Endothelial cell (in vitro differentiated cells): ENCODE measurements around the gene PLXNA2. TPM values are rescaled to one million over a fixed set of nuclear protein-coding genes. Genes with fewer than 3 reads are reported as not detected.

Source experiments
- DNase-seq: peaks from one replicate; pipeline ENCODE4 v3.0.0; 2021; ENCODE audit warnings: low spot score
- H3K27ac Mint-ChIP-seq: one replicate; pipeline ENCODE4 v1.8.0; 2021; ENCODE audit warnings: mixed read lengths, inconsistent platforms; ENCODE audit not compliant: unreplicated experiment
- H3K27me3 Mint-ChIP-seq: one replicate; pipeline ENCODE4 v1.8.0; 2021; ENCODE audit warnings: mild to moderate bottlenecking, moderate library complexity, mixed read lengths, inconsistent platforms; ENCODE audit not compliant: unreplicated experiment
- H3K36me3 Mint-ChIP-seq: one replicate; pipeline ENCODE4 v1.8.0; 2021; ENCODE audit warnings: mild to moderate bottlenecking, low read depth, mixed read lengths, inconsistent platforms; ENCODE audit not compliant: unreplicated experiment
- H3K4me1 Mint-ChIP-seq: one replicate; pipeline ENCODE4 v1.8.0; 2021; ENCODE audit warnings: mild to moderate bottlenecking, mixed read lengths, inconsistent platforms; ENCODE audit not compliant: unreplicated experiment
- H3K4me3 Mint-ChIP-seq: one replicate; pipeline ENCODE4 v1.8.0; 2021; ENCODE audit warnings: mild to moderate bottlenecking, mixed read lengths, inconsistent platforms; ENCODE audit not compliant: unreplicated experiment
- H3K9me3 Mint-ChIP-seq: one replicate; pipeline ENCODE4 v1.8.0; 2021; ENCODE audit warnings: mixed read lengths, inconsistent platforms; ENCODE audit not compliant: unreplicated experiment
- CTCF ChIP-seq: fragments of 200-600 bp; sonication (generic); IDR thresholded peaks from one replicate; pipeline ENCODE4 v1.5.0; 2021; ENCODE audit warnings: antibody characterized with exemption; ENCODE audit not compliant: unreplicated experiment
- total RNA-seq: library from RNA; stranded (reverse); fragmentation: NEBNext Ultra II Directional; extraction: Animal tissue kit (Norgen Biotek cat#: 25700); gene quantifications from one replicate; pipeline ENCODE4 v1.2.1, GENCODE V29; 2021; ENCODE audit not compliant: unreplicated experiment

PLXNA2 gene
- total RNA-seq, 1 donor from 2014 or later: 25.6 TPM

GRCh38 chr1:208237241-208237640 lies 6.9 kb downstream of the PLXNA2 start:
- DNase-seq: no peak
- no peaks in the 10 kb centered on the region for H3K9me3 Mint-ChIP-seq
- H3K36me3 Mint-ChIP-seq: no peaks in the 10 kb centered on the region
- no peak for TF ChIP-seq CTCF
- no peak overlapping the region for H3K4me3 Mint-ChIP-seq
- H3K27ac Mint-ChIP-seq: no peak overlapping the region
- H3K4me1 Mint-ChIP-seq: peaks cover 68% of the 10 kb centered on the region
- peaks cover 12% of the 10 kb centered on the region for H3K27me3 Mint-ChIP-seq

GRCh38 chr1:208235982-208236761 lies 8.0 kb downstream of the PLXNA2 start:
- Mint-ChIP-seq H3K27ac (peak overlapping the region; percentile 90), H3K9me3 (no peaks in the 10 kb centered on the region), H3K27me3 (peaks cover 14% of the 10 kb centered on the region), H3K36me3 (no peaks in the 10 kb centered on the region), H3K4me3 (no peak overlapping the region), H3K4me1 (peaks cover 60% of the 10 kb centered on the region)
- TF ChIP-seq CTCF: no peak
- peak; percentile 31 for DNase-seq

- Mint-ChIP-seq H3K36me3 (no peaks in the 10 kb centered on the region), H3K27ac (peak overlapping the region; percentile 90), H3K4me3 (peak overlapping the region; percentile 14), H3K9me3 (no peaks in the 10 kb centered on the region), H3K27me3 (peaks cover 14% of the 10 kb centered on the region), H3K4me1 (peaks cover 65% of the 10 kb centered on the region)
- TF ChIP-seq CTCF: no peak
- DNase-seq: no peak
Measured at GRCh38 chr1:208235356-208235981, 8.7 kb downstream of the PLXNA2 start.

GRCh38 chr1:208234721-208235120 lies 9.5 kb downstream of the PLXNA2 start:
- peaks cover 14% of the 10 kb centered on the region for H3K27me3 Mint-ChIP-seq
- H3K27ac Mint-ChIP-seq: no peak overlapping the region
- no peaks in the 10 kb centered on the region for H3K36me3 Mint-ChIP-seq
- DNase-seq: no peak
- peak overlapping the region; percentile 21 for H3K4me3 Mint-ChIP-seq
- no peak for TF ChIP-seq CTCF
- no peaks in the 10 kb centered on the region for H3K9me3 Mint-ChIP-seq
- H3K4me1 Mint-ChIP-seq: peaks cover 59% of the 10 kb centered on the region

DNA sequence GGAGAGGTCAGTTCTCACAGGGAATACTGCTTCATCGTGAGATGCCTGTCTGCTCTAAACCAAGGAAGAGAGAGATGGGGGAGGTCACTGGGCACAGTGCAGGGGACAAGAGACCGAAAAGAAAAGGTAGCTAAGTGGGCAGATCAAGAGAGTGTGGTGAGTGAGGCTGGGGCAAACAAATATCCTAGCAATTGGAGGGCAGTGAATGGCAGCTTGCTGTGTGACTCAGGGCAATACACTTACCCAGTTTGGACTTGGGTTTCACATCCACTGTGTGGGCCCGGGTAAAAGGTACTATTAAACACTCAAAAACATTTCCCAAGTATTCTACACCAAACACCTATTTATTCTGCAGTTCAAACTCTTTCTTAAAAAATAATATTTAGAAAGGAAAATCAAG lies 10.2 kb downstream of the PLXNA2 start:
- Mint-ChIP-seq H3K27me3 (peaks cover 14% of the 10 kb centered on the region), H3K9me3 (no peaks in the 10 kb centered on the region), H3K36me3 (no peaks in the 10 kb centered on the region), H3K4me3 (no peak overlapping the region), H3K4me1 (peaks cover 55% of the 10 kb centered on the region), H3K27ac (no peak overlapping the region)
- no peak for DNase-seq
- TF ChIP-seq CTCF: no peak
